GM12878 (cell line): Measurements from ENCODE around the gene WNT9A.

Source experiments
- CEBPB ChIP-seq, 2 experiments: fragments of 150-350 bp in 1 of 2; IDR thresholded peaks; 2 replicates each; pipeline ENCODE4 v1.6.1; 2012 to 2014; ENCODE audit warnings: low read depth in 2 of 2, low read length in 2 of 2, borderline replicate concordance in 1 of 2, inconsistent platforms in 1 of 2
- CHD1 ChIP-seq: IDR thresholded peaks from 2 replicates; pipeline ENCODE4 v1.6.1; 2012; ENCODE audit warnings: low read depth, low read length, improper control_type of control experiment
- EP300 ChIP-seq, 2 experiments: fragments of 150-350 bp in 1 of 2; IDR thresholded peaks; 2 replicates each; pipeline ENCODE4 v1.6.1; 2011 to 2012; ENCODE audit warnings: low read depth in 2 of 2, low read length in 2 of 2, borderline replicate concordance in 1 of 2, improper control_type of control experiment in 1 of 2, inconsistent platforms in 1 of 2; ENCODE audit not compliant: control insufficient read depth in 1 of 2
- EZH2 ChIP-seq: IDR thresholded peaks from 2 replicates; pipeline ENCODE4 v1.6.1; 2012; ENCODE audit warnings: low read depth, mild to moderate bottlenecking, control low read depth, inconsistent platforms, low read length, borderline replicate concordance; ENCODE audit not compliant: control insufficient read depth
- FOXK2 ChIP-seq: fragments of 450-650 bp; IDR thresholded peaks from 2 replicates; pipeline ENCODE4 v1.6.1; 2017; ENCODE audit warnings: mild to moderate bottlenecking, moderate library complexity
- MXI1 ChIP-seq: fragments of 150-350 bp; IDR thresholded peaks from 2 replicates; pipeline ENCODE4 v1.6.1; 2011; ENCODE audit warnings: low read depth, mild to moderate bottlenecking, inconsistent platforms, low read length, improper control_type of control experiment
- NR2C1 ChIP-seq: fragments of 450-650 bp; IDR thresholded peaks from 2 replicates; pipeline ENCODE4 v1.6.1; 2017; ENCODE audit warnings: antibody characterized with exemption, mild to moderate bottlenecking, moderate library complexity
- PKNOX1 ChIP-seq: fragments of 450-650 bp; IDR thresholded peaks from 2 replicates; pipeline ENCODE4 v1.6.1; 2016; ENCODE audit warnings: mild to moderate bottlenecking
- TCF7 ChIP-seq: IDR thresholded peaks from 2 replicates; pipeline ENCODE4 v1.6.1; 2014; ENCODE audit warnings: antibody characterized with exemption, borderline replicate concordance
- ZNF24 ChIP-seq: fragments of 450-650 bp; IDR thresholded peaks from 2 replicates; pipeline ENCODE4 v1.6.1; 2017; ENCODE audit warnings: antibody characterized with exemption, mild to moderate bottlenecking
- ZNF274 ChIP-seq: IDR thresholded peaks from one replicate; pipeline ENCODE4 v1.8.0; 2011; ENCODE audit not compliant: insufficient read length, insufficient read depth
- ZNF384 ChIP-seq: IDR thresholded peaks from 2 replicates; pipeline ENCODE4 v1.6.1; 2012; ENCODE audit warnings: low read depth, mild to moderate bottlenecking, low read length, improper control_type of control experiment, borderline replicate concordance
- TF ChIP-seq, protein P1 (sequence below), 3 experiments: IDR thresholded peaks in 2 of 3; conservative IDR thresholded peaks in 1 of 3; 2 replicates each; pipeline ENCODE4 v1.5.1; 2011; ENCODE audit warnings: low read depth in 3 of 3, low read length in 3 of 3, mild to moderate bottlenecking in 3 of 3, control low read depth in 2 of 3, moderate library complexity in 2 of 3, inconsistent platforms in 1 of 3, mixed read lengths in 1 of 3; ENCODE audit not compliant: control insufficient read depth in 2 of 3, insufficient read depth in 1 of 3; ENCODE audit errors: extremely low read depth in 1 of 3

GRCh38 chr1:227904541-227905335 is 43.0 kb downstream of the WNT9A start:
- TF ChIP-seq NR2C1: no peak
- TF ChIP-seq, protein P1, sequence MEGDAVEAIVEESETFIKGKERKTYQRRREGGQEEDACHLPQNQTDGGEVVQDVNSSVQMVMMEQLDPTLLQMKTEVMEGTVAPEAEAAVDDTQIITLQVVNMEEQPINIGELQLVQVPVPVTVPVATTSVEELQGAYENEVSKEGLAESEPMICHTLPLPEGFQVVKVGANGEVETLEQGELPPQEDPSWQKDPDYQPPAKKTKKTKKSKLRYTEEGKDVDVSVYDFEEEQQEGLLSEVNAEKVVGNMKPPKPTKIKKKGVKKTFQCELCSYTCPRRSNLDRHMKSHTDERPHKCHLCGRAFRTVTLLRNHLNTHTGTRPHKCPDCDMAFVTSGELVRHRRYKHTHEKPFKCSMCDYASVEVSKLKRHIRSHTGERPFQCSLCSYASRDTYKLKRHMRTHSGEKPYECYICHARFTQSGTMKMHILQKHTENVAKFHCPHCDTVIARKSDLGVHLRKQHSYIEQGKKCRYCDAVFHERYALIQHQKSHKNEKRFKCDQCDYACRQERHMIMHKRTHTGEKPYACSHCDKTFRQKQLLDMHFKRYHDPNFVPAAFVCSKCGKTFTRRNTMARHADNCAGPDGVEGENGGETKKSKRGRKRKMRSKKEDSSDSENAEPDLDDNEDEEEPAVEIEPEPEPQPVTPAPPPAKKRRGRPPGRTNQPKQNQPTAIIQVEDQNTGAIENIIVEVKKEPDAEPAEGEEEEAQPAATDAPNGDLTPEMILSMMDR (IDR thresholded peaks at IDR 0.05 in 2 of 3, conservative IDR thresholded peaks at IDR 0.05 in 1 of 3; ENCODE audit: control insufficient read depth in 2 of 3, extremely low read depth in 1 of 3, insufficient read depth in 1 of 3, low read depth in 3 of 3, low read length in 3 of 3): no peak
- no peak for TF ChIP-seq ZNF274
- no peak for TF ChIP-seq PKNOX1
- no peak for TF ChIP-seq FOXK2
- no peak for TF ChIP-seq ZNF24
- TF ChIP-seq TCF7: no peak
- TF ChIP-seq CHD1: no peak
- no peak for TF ChIP-seq CEBPB (IDR thresholded peaks at IDR 0.05; ENCODE audit: borderline replicate concordance in 1 of 2, low read depth in 2 of 2, low read length in 2 of 2)
- TF ChIP-seq EZH2: no peak
- TF ChIP-seq EP300 (IDR thresholded peaks at IDR 0.05; ENCODE audit: borderline replicate concordance in 1 of 2, control insufficient read depth in 1 of 2, low read depth in 2 of 2, low read length in 2 of 2): no peak
- TF ChIP-seq MXI1: no peak
- no peak for TF ChIP-seq ZNF384
